ENCODE results near the gene ZDHHC5. TPM values are rescaled to one million over a fixed set of nuclear protein-coding genes. Genes with fewer than 3 reads are reported as not detected.
A peak's percentile ranks its signal among the peaks of the same experiment; 100 is the strongest.

ZDHHC5 gene
- total RNA-seq, 2 donors from 2014 or later, result 49.5 to 59.6 TPM

DNA sequence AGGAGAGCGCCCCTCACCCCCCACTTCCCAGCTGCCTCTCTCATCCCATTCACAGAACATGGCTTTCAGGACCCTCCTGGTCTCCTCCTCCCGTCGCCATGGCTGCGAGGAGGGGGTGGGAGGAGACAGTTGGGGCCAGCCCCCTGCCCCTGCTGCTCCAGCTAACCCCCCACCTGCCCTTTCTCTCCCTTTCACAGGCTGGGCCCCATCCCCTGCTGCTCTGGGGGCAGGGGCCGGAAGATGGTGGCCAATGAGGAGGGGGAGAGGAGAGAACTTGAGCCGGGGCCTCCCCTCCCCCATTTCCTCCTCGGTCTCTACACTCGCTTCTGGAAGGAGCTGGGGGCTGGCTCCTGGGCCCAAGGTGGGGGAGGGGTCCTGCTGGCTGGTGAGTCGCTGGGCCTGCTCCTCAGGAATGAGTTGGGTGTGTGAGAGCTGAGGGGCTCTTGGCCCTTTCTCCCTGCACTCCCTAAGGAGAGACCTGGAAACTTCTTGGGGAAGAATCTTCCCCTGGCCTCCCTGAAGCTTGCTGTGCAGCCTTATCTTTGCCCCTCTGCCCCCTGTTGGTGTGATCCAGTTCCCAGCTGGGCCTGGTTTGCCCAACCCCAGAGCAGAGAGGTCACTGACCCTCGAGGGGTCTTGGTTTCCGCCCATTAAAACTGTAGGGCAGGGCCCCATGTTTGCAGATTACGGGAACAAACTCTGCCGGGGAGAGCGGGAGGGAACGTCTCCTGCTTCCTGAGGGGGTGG lies 28.4 kb upstream of the ZDHHC5 start:
- no peak for DNase-seq (ENCODE audit: low spot score in 2 of 2)
- peak; percentile 28 to 34 for ATAC-seq
- peaks cover 0 to 6% of the 10 kb centered on the region in 2 donors for H3K36me3 Mint-ChIP-seq
- no peaks in the 10 kb centered on the region for H3K9me3 Mint-ChIP-seq
- H3K27ac Mint-ChIP-seq, result peak overlapping the region; percentile 52 to 72

DNA sequence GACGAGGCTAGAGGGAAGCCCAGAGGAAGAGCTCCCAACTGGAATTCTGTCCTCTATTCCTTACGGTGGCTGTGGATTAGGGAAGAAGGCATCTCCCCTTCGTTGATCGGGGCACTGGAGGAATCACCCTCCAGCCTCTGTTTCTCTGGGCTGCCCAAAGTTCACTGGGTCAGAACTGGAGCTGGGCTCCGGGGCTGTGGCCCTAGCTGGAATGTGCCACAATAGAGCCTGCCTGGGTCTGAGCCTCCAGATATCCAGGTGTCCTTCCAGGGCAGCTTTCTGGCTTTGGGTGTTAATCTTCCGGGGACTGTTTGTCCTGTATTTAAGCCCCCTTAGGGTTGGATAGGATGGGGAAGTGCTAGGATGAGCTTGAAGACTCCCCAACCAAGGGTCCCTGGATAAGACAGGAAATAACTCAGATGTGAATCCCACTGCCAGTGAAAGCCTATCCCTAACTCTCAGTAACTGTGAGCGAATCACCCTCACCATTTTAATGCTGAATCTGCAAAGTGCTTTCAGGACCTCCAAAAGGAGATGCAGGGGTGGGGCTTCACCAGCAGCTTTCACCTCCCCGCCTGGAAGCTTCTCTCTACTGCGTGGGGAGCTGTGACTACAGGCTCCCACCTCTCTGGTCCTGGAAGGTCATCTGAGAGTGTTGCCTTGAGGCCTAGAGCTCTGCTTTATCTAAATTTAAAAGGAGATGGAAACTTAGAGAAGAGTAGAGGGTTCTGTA lies 27.7 kb upstream of the ZDHHC5 start:
- ATAC-seq, result no peak
- Mint-ChIP-seq H3K36me3 (peaks cover 0 to 6% of the 10 kb centered on the region in 2 donors), H3K9me3 (no peaks in the 10 kb centered on the region), H3K27ac (no peak overlapping the region)
- no peak for DNase-seq (ENCODE audit: low spot score in 2 of 2)

DNA sequence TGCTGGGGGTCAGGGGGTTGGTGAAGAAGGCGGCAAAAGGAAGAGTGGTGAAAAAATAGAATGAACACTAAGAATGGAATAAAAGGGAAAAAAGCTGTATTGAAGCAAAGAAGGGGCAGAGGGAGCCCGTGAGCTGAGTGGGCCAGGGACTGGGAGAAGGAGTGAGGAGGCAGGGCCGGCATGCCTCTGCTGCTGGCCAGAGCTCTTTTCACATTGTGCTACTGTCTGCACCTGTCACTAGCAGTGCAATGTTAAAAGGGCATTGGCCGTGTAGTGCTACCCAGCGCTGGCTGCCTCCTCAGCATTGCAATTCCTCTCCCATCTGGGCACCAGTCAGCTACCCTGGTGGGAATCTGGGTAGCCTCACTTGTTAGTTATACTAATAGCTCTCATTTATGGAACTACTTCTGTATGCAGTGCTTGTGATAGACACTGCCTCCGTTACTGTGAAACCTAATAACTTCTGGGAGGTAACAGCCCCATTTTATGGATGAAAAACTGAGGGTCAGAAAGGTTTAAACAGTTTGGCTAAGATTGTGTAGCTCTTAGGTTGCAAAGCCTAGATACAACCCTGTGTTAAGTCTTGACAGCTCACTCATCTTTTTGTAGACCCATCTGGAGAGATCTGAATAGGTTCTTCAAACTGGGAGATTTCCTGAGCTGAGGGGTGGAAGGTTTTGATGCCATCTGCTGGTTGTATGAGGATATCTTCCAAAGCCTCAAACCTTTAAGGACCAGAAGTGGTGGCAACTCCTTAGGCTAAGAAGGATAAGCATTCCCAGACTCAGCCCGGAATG lies 26.7 kb upstream of the ZDHHC5 start:
- H3K27ac Mint-ChIP-seq, result no peak overlapping the region
- H3K9me3 Mint-ChIP-seq, result no peaks in the 10 kb centered on the region
- ATAC-seq (no peak), DNase-seq (ENCODE audit: low spot score in 2 of 2) (no peak)
- H3K36me3 Mint-ChIP-seq, result peaks cover 0 to 6% of the 10 kb centered on the region in 2 donors

DNA sequence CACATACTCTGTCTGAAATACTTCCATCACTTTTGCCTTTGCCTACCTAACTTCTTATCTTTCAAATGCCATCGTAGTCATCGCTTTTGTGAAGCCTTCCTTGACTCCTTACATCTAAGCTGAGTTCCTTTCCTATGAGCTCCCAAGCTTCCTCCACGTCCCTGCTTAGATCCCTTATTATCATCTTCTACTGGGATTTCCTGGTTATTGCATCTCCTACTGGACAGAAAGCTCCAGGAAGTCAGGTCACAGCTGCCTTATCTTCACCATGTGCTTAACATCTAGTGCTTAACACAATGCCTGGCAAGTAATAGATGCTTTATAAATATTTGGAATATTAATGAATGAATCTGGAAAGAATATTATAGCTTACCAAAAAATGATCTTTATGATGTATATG lies 24.1 kb upstream of the ZDHHC5 start:
- no peak overlapping the region for H3K27ac Mint-ChIP-seq
- H3K36me3 Mint-ChIP-seq, result no peaks in the 10 kb centered on the region
- no peaks in the 10 kb centered on the region for H3K9me3 Mint-ChIP-seq
- no peak for ATAC-seq
- no peak for DNase-seq (ENCODE audit: low spot score in 2 of 2)

DNA sequence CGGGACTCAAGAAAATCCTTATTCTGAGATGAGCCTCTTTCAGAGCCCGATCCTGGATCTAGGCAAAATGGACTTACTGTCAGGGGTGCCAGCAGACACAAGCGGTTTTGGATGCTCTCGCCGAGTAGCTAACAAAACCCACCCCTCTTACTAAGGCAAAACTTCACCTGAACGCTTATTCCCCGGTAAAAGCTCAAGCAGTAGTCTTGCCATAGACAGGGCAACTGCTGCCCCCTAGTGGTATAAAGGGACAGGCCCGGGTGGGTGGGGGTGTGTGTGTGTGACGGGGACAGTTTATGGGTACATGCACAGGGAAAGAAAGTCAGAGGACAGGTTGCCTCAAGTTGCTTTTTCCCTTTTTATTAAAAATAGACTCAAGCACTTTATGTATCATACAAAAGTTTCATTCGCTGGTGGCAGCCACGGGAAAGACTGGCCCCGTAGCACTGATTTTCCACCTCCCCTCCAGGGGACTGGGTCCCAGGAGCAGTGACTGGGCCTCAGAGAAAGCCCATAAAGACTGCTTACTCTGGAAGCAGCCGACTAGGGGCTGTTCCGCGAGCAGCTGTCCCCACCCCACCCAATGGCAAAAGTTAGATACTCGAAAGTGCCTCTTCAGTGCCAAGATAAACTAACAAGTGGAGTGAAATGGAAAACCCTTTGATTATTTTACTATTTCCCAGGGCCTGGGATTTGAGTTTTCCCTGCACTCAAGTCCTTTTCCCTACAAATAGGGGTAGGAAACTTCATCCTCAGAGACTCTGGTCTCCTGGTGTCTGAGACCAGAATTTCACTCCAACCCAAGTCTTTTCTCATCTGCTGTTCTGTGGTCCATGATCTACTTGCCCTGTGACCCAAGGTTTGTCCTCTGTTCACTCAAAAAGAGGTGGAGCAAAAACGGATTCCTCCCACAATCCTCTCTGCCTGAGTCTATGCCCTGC lies 22.9 kb upstream of the ZDHHC5 start:
- Mint-ChIP-seq H3K9me3 (no peaks in the 10 kb centered on the region), H3K36me3 (no peaks in the 10 kb centered on the region)
- ATAC-seq, result peak; percentile 84 to 93

DNA sequence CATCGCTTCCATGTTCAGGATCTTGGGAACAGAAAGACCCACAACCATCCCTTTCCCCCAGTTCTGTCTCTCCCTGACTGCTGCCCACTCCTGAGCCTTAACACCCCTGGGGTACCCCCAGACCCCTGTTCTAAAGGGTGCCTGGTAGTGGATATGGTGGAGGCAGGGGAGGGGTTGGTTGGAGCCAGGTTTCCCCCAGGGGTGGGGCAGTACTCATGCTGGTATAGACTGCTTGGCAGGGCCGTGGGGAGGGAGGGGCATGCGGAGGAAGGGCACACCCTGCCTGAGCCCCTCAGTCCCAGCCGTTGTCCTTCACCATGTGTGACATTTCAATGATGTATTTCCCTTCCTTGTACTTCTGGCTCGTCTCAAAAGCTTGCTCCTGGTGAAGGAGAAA lies 22.2 kb upstream of the ZDHHC5 start:
- Mint-ChIP-seq H3K27ac (no peak overlapping the region), H3K9me3 (no peaks in the 10 kb centered on the region), H3K36me3 (no peaks in the 10 kb centered on the region)
- ATAC-seq, result no peak
- DNase-seq (ENCODE audit: low spot score in 2 of 2), result no peak

More for the DNA sequence above, 22.9 kb upstream of the ZDHHC5 start:
- H3K27ac Mint-ChIP-seq, result no peak overlapping the region
- DNase-seq (ENCODE audit: low spot score in 2 of 2), result peak in 1 of 2 donors; percentile 95

DNA sequence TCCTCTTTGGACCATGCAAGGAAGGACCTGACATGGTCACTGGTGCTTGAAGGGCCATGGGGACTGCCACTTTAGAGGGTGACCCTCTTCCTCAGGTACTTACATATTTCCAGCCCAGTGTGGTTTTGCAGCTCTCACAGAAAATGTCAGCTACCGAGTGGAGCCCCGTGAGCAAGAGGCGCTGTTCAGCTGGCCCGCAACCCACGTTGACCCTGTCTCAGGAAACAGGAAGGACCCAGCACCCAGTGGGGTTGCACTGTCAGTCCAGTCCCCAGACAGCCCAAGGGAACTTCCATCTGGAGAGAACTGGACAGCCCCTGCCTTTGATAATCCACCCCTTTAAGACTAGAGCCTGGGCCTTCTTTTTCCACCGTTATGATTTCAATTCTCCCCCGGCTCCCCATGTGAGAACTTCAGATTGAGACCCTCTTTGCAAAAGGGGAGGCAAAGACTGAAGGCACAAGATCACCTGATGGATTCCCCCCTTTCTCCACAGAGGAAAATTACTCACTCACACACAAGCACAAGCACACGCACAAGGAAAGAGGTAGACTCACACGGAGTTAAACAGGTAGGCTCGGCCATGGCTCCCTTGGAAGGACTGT lies 21.6 kb upstream of the ZDHHC5 start:
- Mint-ChIP-seq H3K36me3 (no peaks in the 10 kb centered on the region), H3K27ac (no peak overlapping the region), H3K9me3 (no peaks in the 10 kb centered on the region)
- DNase-seq (ENCODE audit: low spot score in 2 of 2) (no peak), ATAC-seq (no peak)

DNA sequence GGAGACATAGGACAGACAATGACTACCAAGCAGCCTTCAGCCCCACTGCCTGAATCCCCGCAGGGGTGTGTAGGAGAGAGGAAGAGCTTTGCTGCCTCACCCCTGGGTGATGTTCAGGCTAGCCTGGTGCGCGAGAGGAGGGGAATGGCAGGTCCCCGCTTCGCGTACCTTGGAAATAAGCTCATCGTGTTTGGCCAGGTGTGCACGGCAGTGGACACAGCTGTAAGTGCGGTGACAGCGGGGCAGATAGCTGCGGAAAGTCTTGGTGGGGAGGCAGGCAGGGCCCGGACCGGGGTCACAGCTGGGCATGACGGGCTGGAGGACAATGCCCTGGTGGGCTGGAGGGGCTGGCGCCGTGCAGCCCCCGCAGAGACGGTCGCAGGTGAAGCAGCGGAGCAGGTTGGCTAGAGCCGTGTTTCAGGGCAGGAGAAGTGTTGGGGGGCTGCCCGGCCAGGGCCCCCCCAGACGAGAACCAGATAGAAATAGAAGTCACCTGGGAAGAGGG lies 21.1 kb upstream of the ZDHHC5 start:
- no peak for ATAC-seq
- Mint-ChIP-seq H3K9me3 (no peaks in the 10 kb centered on the region), H3K27ac (peak overlapping the region in 1 of 2 donors; percentile 70), H3K36me3 (no peaks in the 10 kb centered on the region)
- DNase-seq (ENCODE audit: low spot score in 2 of 2), result no peak

DNA sequence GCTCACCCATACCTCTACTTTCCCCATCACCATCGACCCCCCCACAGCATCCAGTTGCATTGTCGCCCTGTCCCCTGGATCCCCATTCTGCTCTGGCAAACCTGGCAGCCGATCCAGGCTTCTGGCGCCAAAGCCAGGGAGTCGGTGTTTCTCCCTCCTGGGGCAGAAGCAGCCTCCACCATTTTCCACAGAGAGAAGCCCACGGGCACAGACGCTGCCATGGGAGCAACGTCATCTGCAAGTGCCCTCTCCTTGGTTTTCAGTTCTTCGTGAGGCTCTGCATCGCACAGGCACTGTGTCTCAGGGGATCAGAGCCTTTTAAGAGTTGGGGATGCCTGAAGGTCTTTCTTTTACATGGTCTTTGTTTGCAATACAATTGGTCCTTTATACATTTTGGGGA lies 20.5 kb upstream of the ZDHHC5 start:
- DNase-seq (ENCODE audit: low spot score in 2 of 2), result no peak
- no peaks in the 10 kb centered on the region for H3K9me3 Mint-ChIP-seq

DNA sequence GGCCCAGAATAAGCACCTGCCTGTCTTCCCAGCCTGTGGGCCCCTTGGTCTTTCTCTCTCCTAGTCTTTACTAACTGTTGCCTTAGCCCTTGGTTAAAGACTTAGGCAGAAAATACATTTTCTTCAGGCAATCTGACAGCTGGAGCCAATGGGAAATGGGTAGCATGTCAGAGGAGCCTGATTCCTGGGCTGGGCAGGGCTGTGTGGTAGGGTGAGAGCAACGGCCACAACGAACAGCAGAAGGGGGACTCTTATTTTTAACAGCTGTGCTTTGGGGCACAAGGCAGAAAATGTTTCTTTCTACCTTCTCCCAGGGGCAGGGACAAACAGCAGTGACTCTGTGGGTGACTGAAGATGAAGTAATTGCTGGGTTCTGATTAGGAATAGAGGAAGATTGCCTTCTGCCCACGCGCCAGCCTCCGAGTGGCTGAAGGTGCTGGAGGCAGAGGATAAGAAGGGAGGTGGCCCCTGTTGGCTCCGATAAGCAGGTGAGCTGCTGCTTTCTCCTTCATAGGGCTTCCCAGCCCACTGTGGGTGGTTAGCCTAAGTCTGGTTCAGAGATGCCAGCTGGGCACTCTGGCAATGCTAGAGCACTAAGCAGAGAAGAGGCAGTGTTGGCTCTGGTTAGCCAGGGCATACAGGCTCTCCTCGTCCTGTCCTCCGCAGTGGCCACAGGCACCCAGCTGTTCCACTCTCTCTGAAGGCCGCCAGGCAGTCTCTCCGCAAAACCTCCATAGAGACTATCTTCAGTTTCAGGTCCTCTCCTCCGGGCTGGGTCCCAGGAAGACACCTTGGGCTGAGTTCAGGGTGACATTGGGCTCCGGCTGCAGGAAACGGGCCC lies 19.7 kb upstream of the ZDHHC5 start:
- no peak for DNase-seq (ENCODE audit: low spot score in 2 of 2)

More for the DNA sequence above, 20.5 kb upstream of the ZDHHC5 start:
- Mint-ChIP-seq H3K36me3 (no peaks in the 10 kb centered on the region), H3K27ac (no peak overlapping the region)
- ATAC-seq, result no peak

DNA sequence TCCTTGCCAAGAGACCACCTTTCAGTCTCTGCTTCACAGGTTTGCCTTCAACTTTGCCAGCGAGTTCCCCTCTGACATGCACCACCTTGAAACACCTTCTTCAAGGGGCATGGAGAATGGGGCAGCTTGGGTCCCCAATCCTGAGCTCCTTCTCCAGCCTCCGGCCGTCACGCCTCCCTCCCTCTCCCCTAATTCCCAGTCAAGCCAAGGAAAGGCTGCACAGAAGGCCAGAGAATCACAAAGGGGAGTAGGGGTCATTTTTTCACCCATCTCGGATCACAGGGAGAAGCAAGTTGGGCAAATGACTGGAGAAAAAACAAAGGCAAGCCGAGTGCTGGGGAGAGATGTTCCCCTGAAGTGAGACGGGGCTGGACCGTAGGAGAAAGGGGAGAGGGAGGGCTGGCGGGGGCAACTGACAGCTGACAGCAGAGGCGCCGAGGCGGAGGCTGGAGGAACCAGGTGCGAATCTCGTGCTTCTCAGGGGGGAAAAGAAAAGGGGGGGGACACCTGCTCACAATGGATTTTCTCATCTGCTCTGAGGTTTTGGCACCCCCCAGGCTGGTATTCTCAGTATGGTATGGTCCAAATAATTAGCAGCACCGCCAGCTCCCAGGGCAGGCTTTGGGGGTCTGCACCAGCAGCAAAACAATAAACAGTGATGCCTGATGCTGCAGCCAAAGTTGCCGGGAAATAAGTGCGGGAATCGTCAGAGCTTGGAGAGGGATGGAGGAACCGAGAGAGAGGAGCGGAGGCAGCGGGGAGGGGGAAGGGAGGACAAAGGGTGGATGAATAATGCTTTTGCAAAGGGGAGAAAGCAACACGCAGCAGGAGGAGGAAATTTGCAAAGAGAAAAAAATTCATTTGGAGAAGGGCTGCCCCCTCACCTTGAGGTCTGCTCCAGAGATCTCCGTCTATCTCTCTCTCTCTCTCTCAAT lies 18.8 kb upstream of the ZDHHC5 start:
- no peak for DNase-seq (ENCODE audit: low spot score in 2 of 2)
- Mint-ChIP-seq H3K27ac (peak overlapping the region in 1 of 2 donors; percentile 86), H3K36me3 (no peaks in the 10 kb centered on the region), H3K9me3 (no peaks in the 10 kb centered on the region)
- ATAC-seq, result peak; percentile 12 to 14

More for the DNA sequence above, 19.7 kb upstream of the ZDHHC5 start:
- Mint-ChIP-seq H3K36me3 (no peaks in the 10 kb centered on the region), H3K27ac (no peak overlapping the region), H3K9me3 (no peaks in the 10 kb centered on the region)
- no peak for ATAC-seq

DNA sequence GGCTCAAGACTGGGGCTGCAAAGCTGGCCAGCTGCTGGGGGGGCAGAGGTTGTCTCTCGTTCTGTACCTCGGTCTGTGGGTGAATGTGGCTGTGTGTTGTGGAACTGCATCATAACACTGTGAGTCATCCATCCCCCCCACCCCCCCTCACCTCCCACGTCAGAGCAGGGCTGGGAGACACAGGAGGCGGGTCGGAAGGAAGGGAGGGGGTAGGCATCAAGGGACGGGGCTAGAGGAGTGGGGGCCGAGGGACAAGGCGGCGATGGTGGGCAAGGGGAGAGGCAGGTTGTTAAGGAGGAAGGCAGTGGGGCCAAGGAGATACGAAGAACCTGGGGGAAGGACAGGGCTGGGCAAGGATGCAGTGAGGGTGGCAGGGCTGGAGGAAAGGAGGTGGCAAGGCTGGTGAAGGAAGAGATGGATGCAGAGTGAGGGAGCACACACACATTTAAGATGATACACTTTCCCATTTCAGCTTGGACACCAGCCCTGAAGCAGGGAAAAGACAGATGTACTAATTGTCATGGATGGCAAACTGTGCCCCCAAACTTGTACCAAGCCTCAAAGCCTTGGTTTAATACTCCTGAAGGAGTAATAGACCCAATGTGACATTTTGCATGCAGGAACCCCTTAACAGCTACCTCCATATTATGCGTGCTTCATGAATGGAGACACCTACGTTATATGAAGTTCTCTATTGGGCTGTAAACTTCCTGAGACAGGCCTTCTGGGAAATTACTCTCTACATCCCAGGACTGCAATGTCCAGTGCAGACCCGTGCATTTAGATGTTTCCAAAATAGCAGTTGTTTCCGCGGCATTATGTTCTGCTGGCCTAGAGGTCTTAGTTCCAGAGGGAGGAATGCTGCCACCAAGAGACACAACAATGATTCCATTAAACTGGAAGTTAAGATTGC lies 17.8 kb upstream of the ZDHHC5 start, which contains the start of gene YPEL4:
Gene YPEL4, minus strand, starts transcription at position 87 of the 913 bp plus-strand sequence. CDS start 2,805 bp downstream, outside the sequence.
- H3K9me3 Mint-ChIP-seq, result no peaks in the 10 kb centered on the region
- peak within 1 kb of the TSS; percentile 47 to 86 for H3K27ac Mint-ChIP-seq
- H3K36me3 Mint-ChIP-seq, result no peaks in the 10 kb centered on the region
- peak; percentile 78 to 84 for ATAC-seq
- DNase-seq (ENCODE audit: low spot score in 2 of 2), result peak in 1 of 2 donors; percentile 43

DNA sequence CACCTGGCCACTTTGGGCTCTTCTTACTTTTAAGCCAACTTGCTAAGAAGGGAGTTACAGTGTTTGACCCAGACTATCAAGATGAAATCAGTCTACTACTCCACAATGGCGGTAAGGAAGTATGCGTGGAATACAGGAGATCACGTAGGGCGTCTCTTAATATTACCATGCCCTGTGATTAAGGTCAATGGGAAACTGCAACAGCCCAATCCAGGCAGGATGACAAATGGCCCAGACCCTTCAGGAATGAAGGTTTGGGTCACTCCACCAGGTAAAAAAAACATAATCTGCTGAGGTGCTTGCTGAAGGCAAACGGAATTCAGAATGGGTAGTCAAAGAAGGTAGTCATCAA lies 17.2 kb upstream of the ZDHHC5 start:
- Mint-ChIP-seq H3K36me3 (no peaks in the 10 kb centered on the region), H3K9me3 (no peaks in the 10 kb centered on the region)
- no peak for ATAC-seq

More for the DNA sequence above, 17.2 kb upstream of the ZDHHC5 start:
- peak overlapping the region in 1 of 2 donors; percentile 47 for H3K27ac Mint-ChIP-seq
- no peak for DNase-seq (ENCODE audit: low spot score in 2 of 2)
